Central memory CD8-positive, alpha-beta T cell (primary cell): Measurements from ENCODE around the gene SNRPD2.

Source experiments
- ATAC-seq: fragments of 150-1000 bp; cut with Tn5 transposase; replicated peaks from 2 replicates; pipeline ENCODE4 v1.10.0; 2022; ENCODE audit warnings: mild to moderate bottlenecking, moderate FRiP score, moderate number of reproducible peaks; ENCODE audit not compliant: poor library complexity, severe bottlenecking; ENCODE audit errors: extremely low read depth
- DNase-seq, 2 donors: peaks; one replicate each; pipeline ENCODE4 v3.0.0; 2021; ENCODE audit warnings: low spot score in 2 of 2
- H3K27ac Mint-ChIP-seq: one replicate; pipeline ENCODE4 v1.8.0; 2022; ENCODE audit warnings: low read depth, mild to moderate bottlenecking, moderate library complexity, mixed read lengths
- H3K27me3 Mint-ChIP-seq: one replicate; pipeline ENCODE4 v1.8.0; 2022; ENCODE audit warnings: mixed read lengths
- H3K36me3 Mint-ChIP-seq: one replicate; pipeline ENCODE4 v1.8.0; 2022; ENCODE audit warnings: mild to moderate bottlenecking, moderate library complexity, mixed read lengths; ENCODE audit not compliant: insufficient read depth
- H3K4me1 Mint-ChIP-seq: one replicate; pipeline ENCODE4 v1.8.0; 2022; ENCODE audit warnings: mixed read lengths
- H3K4me3 Mint-ChIP-seq: one replicate; pipeline ENCODE4 v1.8.0; 2022; ENCODE audit warnings: mild to moderate bottlenecking, moderate library complexity, mixed read lengths
- H3K9me3 Mint-ChIP-seq: one replicate; pipeline ENCODE4 v1.8.0; 2022; ENCODE audit warnings: mixed read lengths

Gene SNRPD2

GRCh38 chr19:45715139-45715538 is 23.4 kb upstream of the SNRPD2 start:
- Mint-ChIP-seq H3K4me1 (peaks cover 40% of the 10 kb centered on the region), H3K36me3 (peaks cover 19% of the 10 kb centered on the region), H3K27me3 (no peaks in the 10 kb centered on the region), H3K9me3 (no peaks in the 10 kb centered on the region), H3K4me3 (no peak overlapping the region), H3K27ac (no peak overlapping the region)
- no peak for ATAC-seq
- DNase-seq = no peak

GRCh38 chr19:45713141-45713540 is 21.4 kb upstream of the SNRPD2 start:
- Mint-ChIP-seq H3K27ac (no peak overlapping the region), H3K36me3 (peaks cover 19% of the 10 kb centered on the region), H3K4me3 (no peak overlapping the region), H3K27me3 (no peaks in the 10 kb centered on the region), H3K9me3 (no peaks in the 10 kb centered on the region), H3K4me1 (peaks cover 33% of the 10 kb centered on the region)
- DNase-seq (no peak), ATAC-seq (no peak)

GRCh38 chr19:45712699-45713067 is 20.9 kb upstream of the SNRPD2 start:
- Mint-ChIP-seq H3K4me1 (peaks cover 30% of the 10 kb centered on the region), H3K27me3 (no peaks in the 10 kb centered on the region), H3K9me3 (no peaks in the 10 kb centered on the region), H3K36me3 (peaks cover 19% of the 10 kb centered on the region), H3K27ac (no peak overlapping the region), H3K4me3 (no peak overlapping the region)
- ATAC-seq = no peak
- no peak for DNase-seq

GRCh38 chr19:45711851-45712698 is 20.3 kb upstream of the SNRPD2 start:
- H3K4me1 Mint-ChIP-seq = peaks cover 25% of the 10 kb centered on the region
- no peak for DNase-seq
- no peak overlapping the region for H3K27ac Mint-ChIP-seq
- no peaks in the 10 kb centered on the region for H3K9me3 Mint-ChIP-seq
- no peak for ATAC-seq
- H3K4me3 Mint-ChIP-seq = no peak overlapping the region
- peaks cover 15% of the 10 kb centered on the region for H3K36me3 Mint-ChIP-seq
- no peaks in the 10 kb centered on the region for H3K27me3 Mint-ChIP-seq

- H3K36me3 Mint-ChIP-seq = peaks cover 15% of the 10 kb centered on the region
- H3K27ac Mint-ChIP-seq = peak overlapping the region; percentile 1
- H3K4me1 Mint-ChIP-seq = peaks cover 10% of the 10 kb centered on the region
- ATAC-seq (no peak), DNase-seq (no peak)
- no peaks in the 10 kb centered on the region for H3K27me3 Mint-ChIP-seq
- H3K9me3 Mint-ChIP-seq = no peaks in the 10 kb centered on the region
- no peak overlapping the region for H3K4me3 Mint-ChIP-seq
Measured at GRCh38 chr19:45710356-45711130, 18.8 kb upstream of the SNRPD2 start.

GRCh38 chr19:45705710-45706415 is 14.1 kb upstream of the SNRPD2 start:
- no peak overlapping the region for H3K27ac Mint-ChIP-seq
- H3K36me3 Mint-ChIP-seq = peaks cover 10% of the 10 kb centered on the region
- no peak for ATAC-seq
- peaks cover 7% of the 10 kb centered on the region for H3K4me1 Mint-ChIP-seq
- H3K4me3 Mint-ChIP-seq = no peak overlapping the region
- H3K27me3 Mint-ChIP-seq = no peaks in the 10 kb centered on the region
- no peak for DNase-seq
- no peaks in the 10 kb centered on the region for H3K9me3 Mint-ChIP-seq

- H3K27ac Mint-ChIP-seq = no peak overlapping the region
Measured at GRCh38 chr19:45705115-45705514, 13.4 kb upstream of the SNRPD2 start.

GRCh38 chr19:45701676-45702075 is 9.9 kb upstream of the SNRPD2 start:
- Mint-ChIP-seq H3K4me1 (no peaks in the 10 kb centered on the region), H3K27me3 (no peaks in the 10 kb centered on the region), H3K9me3 (no peaks in the 10 kb centered on the region), H3K27ac (no peak overlapping the region), H3K36me3 (peaks cover 5% of the 10 kb centered on the region), H3K4me3 (no peak overlapping the region)
- DNase-seq (no peak), ATAC-seq (no peak)

More at GRCh38 chr19:45705115-45705514, 13.4 kb upstream of the SNRPD2 start:
- no peak for DNase-seq
- no peak for ATAC-seq
- no peaks in the 10 kb centered on the region for H3K9me3 Mint-ChIP-seq
- H3K27me3 Mint-ChIP-seq = no peaks in the 10 kb centered on the region
- H3K36me3 Mint-ChIP-seq = peaks cover 5% of the 10 kb centered on the region
- H3K4me3 Mint-ChIP-seq = no peak overlapping the region
- no peaks in the 10 kb centered on the region for H3K4me1 Mint-ChIP-seq

- DNase-seq (peak; percentile 54 to 58), ATAC-seq (no peak)
- Mint-ChIP-seq H3K9me3 (no peaks in the 10 kb centered on the region), H3K27me3 (no peaks in the 10 kb centered on the region), H3K36me3 (peaks cover 30% of the 10 kb centered on the region), H3K4me3 (peak overlapping the region; percentile 93), H3K27ac (peak overlapping the region; percentile 95), H3K4me1 (peaks cover 19% of the 10 kb centered on the region)
Measured at GRCh38 chr19:45693106-45693788, 1.5 kb upstream of the SNRPD2 start.

- DNase-seq (peak; percentile 92 to 97), ATAC-seq (peak; percentile 94)
- no peaks in the 10 kb centered on the region for H3K27me3 Mint-ChIP-seq
- H3K9me3 Mint-ChIP-seq = no peaks in the 10 kb centered on the region
- H3K36me3 Mint-ChIP-seq = peaks cover 34% of the 10 kb centered on the region
- peak within 1 kb of the TSS; percentile 95 for H3K27ac Mint-ChIP-seq
- peaks cover 19% of the 10 kb centered on the region for H3K4me1 Mint-ChIP-seq
- peak within 1 kb of the TSS; percentile 93 for H3K4me3 Mint-ChIP-seq
Measured at GRCh38 chr19:45692187-45693105, 693 bp upstream of the SNRPD2 start, which contains the start of gene QPCTL. TSS of gene QPCTL (plus strand) at chr19:45692666. CDS start at chr19:45692704, 38 bp downstream.

GRCh38 chr19:45687599-45687998 is 4.2 kb downstream of the SNRPD2 start:
- peaks cover 19% of the 10 kb centered on the region for H3K4me1 Mint-ChIP-seq
- no peak overlapping the region for H3K4me3 Mint-ChIP-seq
- H3K36me3 Mint-ChIP-seq = peaks cover 33% of the 10 kb centered on the region
- ATAC-seq = no peak
- H3K9me3 Mint-ChIP-seq = no peaks in the 10 kb centered on the region
- no peak overlapping the region for H3K27ac Mint-ChIP-seq
- no peak for DNase-seq
- H3K27me3 Mint-ChIP-seq = no peaks in the 10 kb centered on the region
